Testis (tissue), 3 donors: Measurements from ENCODE around the gene SIRPG. TPM values are rescaled to one million over a fixed set of nuclear protein-coding genes. Genes with fewer than 3 reads are reported as not detected.

ENCODE experiments used
- DNase-seq: peaks from one replicate; pipeline ENCODE4 v3.0.0-alpha.2; 2019
- H3K27ac ChIP-seq, 2 donors: fragments of 200-600 bp; sonication (generic); one replicate each; pipeline ENCODE4 v1.5.1; 2019
- H3K27me3 ChIP-seq: fragments of 200-600 bp; sonication (generic); one replicate; pipeline ENCODE4 v1.5.1; 2019
- H3K36me3 ChIP-seq: fragments of 200-600 bp; sonication (generic); one replicate; pipeline ENCODE4 v1.5.1; 2017; ENCODE audit warnings: low read depth; ENCODE audit errors: missing control alignments
- H3K4me1 ChIP-seq: fragments of 200-600 bp; sonication (generic); one replicate; pipeline ENCODE4 v1.5.1; 2019
- H3K4me3 ChIP-seq, 2 donors: fragments of 200-600 bp; sonication (generic); one replicate each; pipeline ENCODE4 v1.5.1; 2017 to 2019
- H3K9me3 ChIP-seq: fragments of 200-600 bp; sonication (generic); one replicate; pipeline ENCODE4 v1.5.1; 2017
- CTCF ChIP-seq, 3 experiments: fragments of 450-650 bp in 2 of 3; fragments of 200-600 bp in 1 of 3; sonication (generic) in 1 of 3; IDR thresholded peaks; one replicate each; pipeline ENCODE4 v1.5.1; 2016 to 2019; ENCODE audit warnings: antibody characterized with exemption in 3 of 3, mild to moderate bottlenecking in 2 of 3, moderate library complexity in 1 of 3
- POLR2A ChIP-seq: fragments of 450-650 bp; IDR thresholded peaks from one replicate; pipeline ENCODE4 v1.6.1; 2017; ENCODE audit warnings: antibody characterized with exemption, mild to moderate bottlenecking, moderate library complexity
- WGBS, 2 donors: methylation state at CpG; one replicate each; pipeline ENCODE4 v1.1.5; 2018; 5-methylcytosine and 5-hydroxymethylcytosine counted together
- intact Hi-C: fragments of 100-400 bp; cut with DNase I; formaldehyde crosslinking; loops from one replicate; pipeline ENCODE4 v1.15.1; 2023; ENCODE audit warnings: low total_unique reads
- polyA plus RNA-seq: library from polyadenylated mRNA; stranded (reverse); fragments of 350-450 nt; fragmentation: Illumina TruSeq; extraction: RNeasy Lipid Tissue Mini Kit (QIAGEN cat#74804); gene quantifications from one replicate; pipeline ENCODE4 v1.2.3, GENCODE V29; 2014; ENCODE audit warnings: low read depth, low replicate concordance; ENCODE audit not compliant: insufficient read depth
- total RNA-seq, 2 donors: library from RNA; depleted of rRNA; stranded (reverse); fragments of >200 nt; gene quantifications; one replicate each; pipeline ENCODE4 v1.2.3, GENCODE V29; 2016

The SIRPG gene
- total and polyA plus RNA-seq, 3 donors from 2014 or later, result 1.1 to 13.9 (median 3.4) TPM

GRCh38 chr20:1667502-1668085 lies 10.0 kb upstream of the SIRPG start:
- no peaks in the 10 kb centered on the region for H3K9me3 ChIP-seq
- no peak for TF ChIP-seq POLR2A
- no peak for TF ChIP-seq CTCF (IDR thresholded peaks at IDR 0.05)
- H3K36me3 ChIP-seq, result no peaks in the 10 kb centered on the region
- intact Hi-C loops, result no loop called here
- 52 to 60% methylated on average over 1 of the region's 1 CpG for WGBS, 2 donors
- no peaks in the 10 kb centered on the region for H3K27me3 ChIP-seq
- H3K4me1 ChIP-seq, result no peaks in the 10 kb centered on the region
- no peak overlapping the region for H3K27ac ChIP-seq
- DNase-seq, result no peak
- H3K4me3 ChIP-seq, result no peak overlapping the region

GRCh38 chr20:1666802-1667201 lies 9.2 kb upstream of the SIRPG start:
- Histone ChIP-seq H3K4me1 (no peaks in the 10 kb centered on the region), H3K36me3 (no peaks in the 10 kb centered on the region), H3K4me3 (no peak overlapping the region), H3K27ac (no peak overlapping the region), H3K27me3 (no peaks in the 10 kb centered on the region), H3K9me3 (no peaks in the 10 kb centered on the region)
- intact Hi-C loops, result no loop called here
- no peak for DNase-seq
- 67 to 82% methylated on average over 5 of the region's 5 CpGs for WGBS, 2 donors
- TF ChIP-seq CTCF (IDR thresholded peaks at IDR 0.05) (no peak), POLR2A (no peak)

DNA sequence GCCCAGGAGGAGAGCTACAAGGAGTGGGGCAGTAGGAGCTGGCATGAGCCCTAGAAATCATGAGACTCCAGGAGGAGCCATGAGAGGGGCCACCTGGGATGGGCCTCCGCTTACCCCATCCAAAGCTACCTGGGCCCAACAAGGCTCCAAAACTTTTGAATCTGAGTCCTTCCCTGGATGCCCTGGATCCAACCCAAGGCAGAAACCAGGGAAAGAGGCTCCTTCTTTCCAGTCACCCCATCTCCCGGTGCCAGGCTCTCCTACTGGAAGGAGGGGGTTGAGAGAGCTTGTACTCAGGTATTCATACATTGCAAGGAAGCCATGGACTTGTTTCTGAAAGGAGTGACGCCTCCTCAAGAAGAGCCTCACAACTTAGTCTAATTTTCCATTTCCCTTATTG lies 7.8 kb upstream of the SIRPG start:
- intact Hi-C loops, result no loop called here
- Histone ChIP-seq H3K36me3 (no peaks in the 10 kb centered on the region), H3K27me3 (no peaks in the 10 kb centered on the region), H3K9me3 (no peaks in the 10 kb centered on the region), H3K27ac (no peak overlapping the region), H3K4me3 (no peak overlapping the region), H3K4me1 (no peaks in the 10 kb centered on the region)
- DNase-seq, result no peak
- TF ChIP-seq CTCF (IDR thresholded peaks at IDR 0.05) (no peak), POLR2A (no peak)
- 91 to 96% methylated on average over 3 of the region's 3 CpGs for WGBS, 2 donors

GRCh38 chr20:1664911-1665310 lies 7.3 kb upstream of the SIRPG start:
- TF ChIP-seq CTCF (IDR thresholded peaks at IDR 0.05), result no peak
- TF ChIP-seq POLR2A, result no peak
- intact Hi-C loops, result no loop called here
- no peak for DNase-seq
- H3K27ac ChIP-seq, result no peak overlapping the region
- 81 to 86% methylated on average over 5 of the region's 5 CpGs for WGBS, 2 donors
- H3K9me3 ChIP-seq, result no peaks in the 10 kb centered on the region
- H3K36me3 ChIP-seq, result no peaks in the 10 kb centered on the region
- H3K27me3 ChIP-seq, result no peaks in the 10 kb centered on the region
- H3K4me3 ChIP-seq, result no peak overlapping the region
- no peaks in the 10 kb centered on the region for H3K4me1 ChIP-seq

DNA sequence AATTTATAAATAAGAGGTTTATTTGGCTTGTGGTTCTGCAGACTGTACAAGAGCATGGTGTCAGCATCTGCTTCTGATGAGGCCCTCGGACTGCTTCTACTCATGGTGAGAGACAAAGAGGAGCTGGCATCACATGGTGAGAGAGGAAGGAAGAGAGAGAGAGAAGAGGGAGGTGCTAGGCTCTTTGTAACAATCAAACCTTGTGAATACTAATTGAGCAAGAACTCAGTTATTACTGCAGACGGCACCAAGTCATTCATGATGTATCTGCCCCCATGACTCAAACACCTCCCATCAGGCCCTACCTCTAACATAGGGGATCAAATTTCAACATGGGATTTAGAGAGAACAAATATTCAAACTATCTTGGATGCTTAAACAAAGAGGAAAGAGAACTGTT lies 6.3 kb upstream of the SIRPG start:
- no peak overlapping the region for H3K4me3 ChIP-seq
- no peak for DNase-seq
- intact Hi-C loops, result no loop called here
- H3K9me3 ChIP-seq, result no peaks in the 10 kb centered on the region
- H3K27ac ChIP-seq, result no peak overlapping the region
- no peaks in the 10 kb centered on the region for H3K4me1 ChIP-seq
- WGBS, 2 donors, result 58 to 62% methylated on average over 2 of the region's 2 CpGs
- TF ChIP-seq CTCF (IDR thresholded peaks at IDR 0.05), result no peak
- TF ChIP-seq POLR2A, result no peak
- no peaks in the 10 kb centered on the region for H3K36me3 ChIP-seq
- no peaks in the 10 kb centered on the region for H3K27me3 ChIP-seq
